ENCODE results near the gene KRT37. TPM values are rescaled to one million over a fixed set of nuclear protein-coding genes. Genes with fewer than 3 reads are reported as not detected.

The KRT37 gene
- polyA plus RNA-seq (2013, experiment 1 of 2) = not detected
- polyA plus RNA-seq (2013, experiment 2 of 2) = not detected

DNA sequence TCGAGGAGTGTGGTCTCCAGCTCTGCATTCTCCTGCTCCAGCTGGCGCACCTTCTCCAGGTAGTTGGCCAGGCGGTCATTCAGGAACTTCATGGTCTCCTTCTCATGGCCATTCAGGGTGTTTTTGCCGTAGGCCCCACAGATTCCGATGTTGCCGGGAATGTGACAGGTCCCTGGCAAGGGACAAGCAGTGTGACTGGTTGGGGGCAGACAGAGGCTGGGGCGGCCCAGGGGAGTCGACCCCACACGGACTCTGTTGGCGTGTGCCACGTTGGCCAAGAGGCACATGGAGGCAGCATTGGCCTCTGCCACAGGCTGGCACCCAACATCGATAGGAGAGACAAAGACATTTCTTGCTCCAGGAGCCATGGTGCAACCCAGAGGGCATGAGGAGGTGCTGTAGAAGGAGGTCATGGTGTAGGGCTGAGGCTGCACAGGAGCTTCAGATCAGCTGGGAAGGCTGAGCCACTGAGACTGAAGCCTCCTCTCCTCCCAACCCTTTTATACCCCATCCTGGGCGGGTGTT is at the start of gene KRT37:
KRT37 (minus strand) TSS at position 475 of the 525 bp plus-strand sequence; CDS start at position 413, 62 bp downstream.
- no peaks in the 10 kb centered on the region for H3K36me3 ChIP-seq (ENCODE audit: insufficient read depth, low read length)
- no peak within 1 kb of the TSS for H3K4me3 ChIP-seq (ENCODE audit: low read length)
- no peaks in the 10 kb centered on the region for H3K27me3 ChIP-seq (ENCODE audit: insufficient read depth, low read length)
- no peaks in the 10 kb centered on the region for H3K4me1 ChIP-seq (ENCODE audit: insufficient read depth, low read length)
- no peak within 1 kb of the TSS for H3K27ac ChIP-seq (ENCODE audit: low read depth, low read length)
- H3K9me3 ChIP-seq (ENCODE audit: insufficient read depth, low read depth, low read length) = no peaks in the 10 kb centered on the region
- WGBS = 96% methylated on average over 12 of the region's 13 CpGs
- H3K9ac ChIP-seq (ENCODE audit: low read depth, low read length) = no peak within 1 kb of the TSS

DNA sequence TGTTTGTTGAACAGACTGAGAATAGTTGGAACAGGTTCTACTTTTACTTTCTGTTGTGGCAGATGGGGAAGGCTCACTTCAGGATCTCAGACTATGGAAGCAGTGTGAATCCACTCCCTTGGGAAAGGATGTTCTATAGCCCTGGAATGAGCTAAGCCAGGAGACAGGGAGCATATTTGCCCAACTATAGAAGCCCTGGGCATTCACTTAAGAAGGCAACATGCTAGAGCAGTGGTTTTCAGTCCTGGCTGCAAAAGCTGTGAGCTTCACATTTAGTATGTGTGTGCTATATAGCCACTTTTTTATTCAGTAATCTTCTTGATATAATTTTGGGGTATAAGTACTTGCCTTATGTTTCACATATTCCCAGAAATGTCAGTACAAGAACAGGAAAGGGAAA is 44.0 kb upstream of the KRT37 start:
- no peaks in the 10 kb centered on the region for H3K4me1 ChIP-seq (ENCODE audit: insufficient read depth, low read length)
- H3K27me3 ChIP-seq (ENCODE audit: insufficient read depth, low read length) = no peaks in the 10 kb centered on the region
- H3K36me3 ChIP-seq (ENCODE audit: insufficient read depth, low read length) = no peaks in the 10 kb centered on the region
- peaks cover 7% of the 10 kb centered on the region for H3K9me3 ChIP-seq (ENCODE audit: insufficient read depth, low read depth, low read length)
- no peak overlapping the region for H3K4me3 ChIP-seq (ENCODE audit: low read length)
- no peak overlapping the region for H3K9ac ChIP-seq (ENCODE audit: low read depth, low read length)
- no peak overlapping the region for H3K27ac ChIP-seq (ENCODE audit: low read depth, low read length)

DNA sequence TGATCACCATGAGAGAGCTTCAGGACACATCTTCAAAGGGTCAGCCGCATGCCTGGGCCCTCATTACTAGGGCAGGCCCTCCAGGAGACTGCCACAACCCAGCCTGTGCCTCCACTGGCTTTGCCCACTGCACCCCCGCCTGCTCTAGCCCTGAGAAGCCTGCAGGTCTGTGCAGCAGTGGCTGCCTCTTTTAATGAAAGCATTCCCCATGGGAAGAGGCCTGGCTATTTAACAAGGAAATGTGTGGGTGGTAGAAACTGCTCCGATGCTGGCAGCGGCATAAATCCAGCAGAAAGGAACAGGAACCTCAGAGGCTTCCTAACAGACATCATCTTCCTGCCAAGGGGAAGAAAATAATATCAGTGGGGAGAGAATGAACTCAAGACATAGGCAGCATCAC is 43.2 kb upstream of the KRT37 start:
- WGBS = 83% methylated on average over 4 of the region's 4 CpGs
- Histone ChIP-seq H3K9me3 (ENCODE audit: insufficient read depth, low read depth, low read length) (peaks cover 7% of the 10 kb centered on the region), H3K4me3 (ENCODE audit: low read length) (no peak overlapping the region), H3K9ac (ENCODE audit: low read depth, low read length) (no peak overlapping the region), H3K4me1 (ENCODE audit: insufficient read depth, low read length) (no peaks in the 10 kb centered on the region), H3K36me3 (ENCODE audit: insufficient read depth, low read length) (no peaks in the 10 kb centered on the region), H3K27ac (ENCODE audit: low read depth, low read length) (no peak overlapping the region), H3K27me3 (ENCODE audit: insufficient read depth, low read length) (no peaks in the 10 kb centered on the region)

DNA sequence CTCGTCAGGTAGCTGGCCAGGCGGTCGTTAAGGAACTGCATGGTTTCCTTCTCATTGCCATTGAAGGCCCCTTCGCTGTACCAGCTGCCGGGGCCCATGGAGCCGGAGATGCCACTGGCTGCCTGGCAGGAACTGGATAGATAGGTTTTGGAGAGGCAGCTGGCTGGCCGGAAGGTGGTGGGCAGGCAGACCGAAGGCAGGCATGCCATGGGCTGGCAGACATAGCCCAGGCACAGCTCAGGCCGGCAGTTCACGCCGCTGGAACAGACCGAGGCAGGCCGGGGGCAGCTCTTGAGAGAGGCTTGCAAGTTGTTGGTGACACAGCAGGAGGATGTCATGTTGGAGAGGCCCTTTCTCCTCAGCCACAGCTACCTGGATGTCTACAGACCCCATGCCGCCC is 42.6 kb upstream of the KRT37 start, which contains the start of gene KRT32:
KRT32 (minus strand) TSS at position 399 of the 400 bp plus-strand sequence; CDS start at position 338, 61 bp downstream.
- 91% methylated on average over 14 of the region's 14 CpGs for WGBS
- Histone ChIP-seq H3K4me3 (ENCODE audit: low read length) (no peak within 1 kb of the TSS), H3K27me3 (ENCODE audit: insufficient read depth, low read length) (no peaks in the 10 kb centered on the region), H3K9ac (ENCODE audit: low read depth, low read length) (no peak within 1 kb of the TSS), H3K27ac (ENCODE audit: low read depth, low read length) (no peak within 1 kb of the TSS), H3K4me1 (ENCODE audit: insufficient read depth, low read length) (no peaks in the 10 kb centered on the region), H3K36me3 (ENCODE audit: insufficient read depth, low read length) (no peaks in the 10 kb centered on the region), H3K9me3 (ENCODE audit: insufficient read depth, low read depth, low read length) (peaks cover 6% of the 10 kb centered on the region)

GRCh38 chr17:41464682-41465081 is 40.3 kb upstream of the KRT37 start:
- Histone ChIP-seq H3K9ac (ENCODE audit: low read depth, low read length) (no peak overlapping the region), H3K36me3 (ENCODE audit: insufficient read depth, low read length) (no peaks in the 10 kb centered on the region), H3K9me3 (ENCODE audit: insufficient read depth, low read depth, low read length) (no peaks in the 10 kb centered on the region), H3K27ac (ENCODE audit: low read depth, low read length) (no peak overlapping the region), H3K4me1 (ENCODE audit: insufficient read depth, low read length) (no peaks in the 10 kb centered on the region), H3K4me3 (ENCODE audit: low read length) (no peak overlapping the region), H3K27me3 (ENCODE audit: insufficient read depth, low read length) (no peaks in the 10 kb centered on the region)
- WGBS = 90% methylated on average over 6 of the region's 6 CpGs

GRCh38 chr17:41464173-41464572 is 39.8 kb upstream of the KRT37 start:
- Histone ChIP-seq H3K4me1 (ENCODE audit: insufficient read depth, low read length) (no peaks in the 10 kb centered on the region), H3K4me3 (ENCODE audit: low read length) (no peak overlapping the region), H3K27ac (ENCODE audit: low read depth, low read length) (no peak overlapping the region), H3K9ac (ENCODE audit: low read depth, low read length) (no peak overlapping the region), H3K36me3 (ENCODE audit: insufficient read depth, low read length) (no peaks in the 10 kb centered on the region), H3K9me3 (ENCODE audit: insufficient read depth, low read depth, low read length) (no peaks in the 10 kb centered on the region), H3K27me3 (ENCODE audit: insufficient read depth, low read length) (no peaks in the 10 kb centered on the region)
- 93% methylated on average over 11 of the region's 11 CpGs for WGBS

DNA sequence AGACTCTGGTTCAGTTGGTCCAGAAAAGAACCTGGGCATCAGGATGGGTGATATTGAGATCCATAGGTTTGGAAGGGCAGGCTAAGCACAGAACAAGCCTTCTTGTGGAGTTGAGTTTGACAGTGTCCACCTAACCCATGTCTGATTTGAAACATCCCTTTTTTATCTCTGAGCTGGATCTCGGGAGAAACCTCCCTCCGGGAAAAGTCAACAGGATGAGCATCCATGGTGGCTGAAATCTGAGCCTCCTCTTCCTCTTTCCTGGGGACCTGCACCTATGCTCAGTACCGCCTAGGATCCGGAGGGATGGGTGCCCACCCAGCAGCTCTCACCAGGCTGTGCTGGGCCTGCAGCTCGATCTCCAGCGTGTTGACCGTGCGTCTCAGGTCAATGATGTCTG is 39.4 kb upstream of the KRT37 start:
- Histone ChIP-seq H3K36me3 (ENCODE audit: insufficient read depth, low read length) (no peaks in the 10 kb centered on the region), H3K27me3 (ENCODE audit: insufficient read depth, low read length) (no peaks in the 10 kb centered on the region), H3K4me1 (ENCODE audit: insufficient read depth, low read length) (no peaks in the 10 kb centered on the region), H3K9me3 (ENCODE audit: insufficient read depth, low read depth, low read length) (no peaks in the 10 kb centered on the region), H3K27ac (ENCODE audit: low read depth, low read length) (no peak overlapping the region), H3K9ac (ENCODE audit: low read depth, low read length) (no peak overlapping the region), H3K4me3 (ENCODE audit: low read length) (no peak overlapping the region)
- 91% methylated on average over 8 of the region's 8 CpGs for WGBS

- WGBS = 79% methylated on average over 15 of the region's 15 CpGs
- H3K9ac ChIP-seq (ENCODE audit: low read depth, low read length) = no peak overlapping the region
- no peaks in the 10 kb centered on the region for H3K36me3 ChIP-seq (ENCODE audit: insufficient read depth, low read length)
- no peak overlapping the region for H3K4me3 ChIP-seq (ENCODE audit: low read length)
- H3K27ac ChIP-seq (ENCODE audit: low read depth, low read length) = no peak overlapping the region
- H3K9me3 ChIP-seq (ENCODE audit: insufficient read depth, low read depth, low read length) = no peaks in the 10 kb centered on the region
- H3K4me1 ChIP-seq (ENCODE audit: insufficient read depth, low read length) = no peaks in the 10 kb centered on the region
- H3K27me3 ChIP-seq (ENCODE audit: insufficient read depth, low read length) = no peaks in the 10 kb centered on the region
Observed at GRCh38 chr17:41462705-41463104, 38.3 kb upstream of the KRT37 start.

DNA sequence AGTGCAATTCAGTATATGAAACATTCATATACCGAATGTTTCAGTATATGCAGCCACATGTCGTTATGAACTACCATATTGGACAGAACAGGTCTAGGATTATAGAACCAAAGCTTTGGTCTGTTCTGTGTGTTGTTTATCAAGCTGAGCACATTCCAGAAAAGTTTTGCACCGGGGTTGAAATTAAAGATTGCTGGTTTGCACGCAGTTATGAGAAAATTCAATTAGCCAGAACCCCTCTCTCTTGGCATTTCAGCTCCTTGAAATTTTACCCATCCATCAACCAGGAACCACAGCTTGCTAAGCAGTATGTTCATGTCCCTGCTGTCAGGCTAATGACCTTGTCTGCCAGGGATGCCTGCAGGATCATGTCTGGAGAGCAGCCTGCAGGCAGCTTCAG is 33.3 kb upstream of the KRT37 start:
- no peaks in the 10 kb centered on the region for H3K36me3 ChIP-seq (ENCODE audit: insufficient read depth, low read length)
- no peaks in the 10 kb centered on the region for H3K9me3 ChIP-seq (ENCODE audit: insufficient read depth, low read depth, low read length)
- no peak overlapping the region for H3K9ac ChIP-seq (ENCODE audit: low read depth, low read length)
- WGBS = 89% methylated on average over 4 of the region's 4 CpGs
- H3K27me3 ChIP-seq (ENCODE audit: insufficient read depth, low read length) = no peaks in the 10 kb centered on the region
- H3K4me1 ChIP-seq (ENCODE audit: insufficient read depth, low read length) = no peaks in the 10 kb centered on the region
- no peak overlapping the region for H3K4me3 ChIP-seq (ENCODE audit: low read length)
- H3K27ac ChIP-seq (ENCODE audit: low read depth, low read length) = no peak overlapping the region

- no peak overlapping the region for H3K27ac ChIP-seq (ENCODE audit: low read depth, low read length)
- no peaks in the 10 kb centered on the region for H3K36me3 ChIP-seq (ENCODE audit: insufficient read depth, low read length)
- WGBS = 82% methylated on average over 3 of the region's 3 CpGs
- H3K9ac ChIP-seq (ENCODE audit: low read depth, low read length) = no peak overlapping the region
- no peak overlapping the region for H3K4me3 ChIP-seq (ENCODE audit: low read length)
- no peaks in the 10 kb centered on the region for H3K4me1 ChIP-seq (ENCODE audit: insufficient read depth, low read length)
- peaks cover 4% of the 10 kb centered on the region; the same call in 1 of the 2 replicates for H3K9me3 ChIP-seq (ENCODE audit: insufficient read depth, low read depth, low read length)
- no peaks in the 10 kb centered on the region for H3K27me3 ChIP-seq (ENCODE audit: insufficient read depth, low read length)
Observed at GRCh38 chr17:41456204-41456603, 31.8 kb upstream of the KRT37 start.

DNA sequence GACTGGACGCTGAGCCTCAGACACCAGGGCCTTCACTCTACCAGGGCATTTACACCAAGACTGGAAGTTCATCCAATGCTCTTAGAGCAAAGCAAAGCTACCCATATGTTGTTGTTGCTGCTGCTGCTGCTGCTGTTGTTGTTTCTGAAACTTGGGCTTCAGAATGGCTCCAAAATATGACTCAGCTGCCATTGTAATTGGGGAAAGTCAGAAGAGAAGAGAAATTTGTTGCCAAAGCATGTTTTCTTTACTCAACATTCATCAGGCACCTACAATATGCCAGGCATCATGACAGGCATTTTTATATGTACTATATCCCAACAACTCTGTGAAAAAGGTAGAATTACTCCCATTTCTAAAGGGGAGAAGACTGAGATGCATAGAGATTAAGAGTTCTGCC is 30.9 kb upstream of the KRT37 start:
- no peaks in the 10 kb centered on the region for H3K27me3 ChIP-seq (ENCODE audit: insufficient read depth, low read length)
- no peak overlapping the region for H3K4me3 ChIP-seq (ENCODE audit: low read length)
- peaks cover 8% of the 10 kb centered on the region; the same call in 1 of the 2 replicates for H3K9me3 ChIP-seq (ENCODE audit: insufficient read depth, low read depth, low read length)
- H3K27ac ChIP-seq (ENCODE audit: low read depth, low read length) = no peak overlapping the region
- no peaks in the 10 kb centered on the region for H3K36me3 ChIP-seq (ENCODE audit: insufficient read depth, low read length)
- no peak overlapping the region for H3K9ac ChIP-seq (ENCODE audit: low read depth, low read length)
- H3K4me1 ChIP-seq (ENCODE audit: insufficient read depth, low read length) = no peaks in the 10 kb centered on the region
- 83% methylated on average over 1 of the region's 1 CpG for WGBS

DNA sequence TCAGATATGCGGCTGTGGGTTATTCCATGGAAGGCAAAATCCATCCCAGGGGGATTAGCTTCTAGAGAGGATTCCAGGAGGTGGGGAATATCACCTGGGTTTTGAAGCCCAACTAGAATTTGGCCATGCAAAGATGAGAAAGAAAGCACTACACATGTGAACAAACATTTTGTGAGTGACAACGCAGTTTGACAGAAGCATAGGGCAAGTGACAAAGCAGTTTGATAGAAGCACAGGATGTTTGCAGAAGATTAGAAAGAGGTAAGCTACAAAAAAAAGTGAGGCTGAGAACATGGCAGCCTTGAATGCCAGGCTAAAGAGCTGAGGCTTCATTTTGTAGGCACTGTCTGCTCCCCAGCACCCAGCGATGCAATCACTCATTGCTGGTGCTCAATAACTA is 28.7 kb upstream of the KRT37 start:
- Histone ChIP-seq H3K4me3 (ENCODE audit: low read length) (no peak overlapping the region), H3K4me1 (ENCODE audit: insufficient read depth, low read length) (no peaks in the 10 kb centered on the region), H3K9ac (ENCODE audit: low read depth, low read length) (no peak overlapping the region), H3K9me3 (ENCODE audit: insufficient read depth, low read depth, low read length) (peaks cover 8% of the 10 kb centered on the region; the same call in 1 of the 2 replicates), H3K36me3 (ENCODE audit: insufficient read depth, low read length) (no peaks in the 10 kb centered on the region), H3K27ac (ENCODE audit: low read depth, low read length) (no peak overlapping the region), H3K27me3 (ENCODE audit: insufficient read depth, low read length) (no peaks in the 10 kb centered on the region)
- WGBS = 95% methylated on average over 3 of the region's 3 CpGs

Data from HUES64 (cell line).